COLO668 (cell line): ENCODE measurements around the gene RAD51B.

ENCODE experiments used
- DNase-seq: peaks from one replicate; lab custom pipeline; 2025; ENCODE audit not compliant: unreplicated experiment; lab: John Stamatoyannopoulos, UW

The RAD51B gene

DNA sequence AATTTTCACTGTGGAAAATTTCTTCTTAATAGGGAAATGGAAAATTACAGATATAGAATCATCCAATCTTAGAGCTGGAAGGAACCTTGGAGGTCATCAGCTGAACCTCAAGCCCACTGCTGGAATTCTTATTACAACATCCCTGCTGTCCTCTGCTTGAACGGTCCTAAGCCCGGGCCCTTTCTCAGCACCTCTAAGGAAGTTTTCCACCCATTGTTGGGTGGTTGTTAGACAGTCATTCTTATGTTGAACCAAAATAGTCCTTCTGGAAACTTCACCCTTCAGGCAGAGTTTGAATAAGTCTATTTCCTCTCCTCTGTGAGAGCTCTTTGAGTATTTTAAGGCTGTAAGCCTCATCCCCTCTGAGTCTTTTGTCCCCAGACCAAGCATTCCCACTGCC lies 902.6 kb downstream of the RAD51B start:
- no peak for DNase-seq

DNA sequence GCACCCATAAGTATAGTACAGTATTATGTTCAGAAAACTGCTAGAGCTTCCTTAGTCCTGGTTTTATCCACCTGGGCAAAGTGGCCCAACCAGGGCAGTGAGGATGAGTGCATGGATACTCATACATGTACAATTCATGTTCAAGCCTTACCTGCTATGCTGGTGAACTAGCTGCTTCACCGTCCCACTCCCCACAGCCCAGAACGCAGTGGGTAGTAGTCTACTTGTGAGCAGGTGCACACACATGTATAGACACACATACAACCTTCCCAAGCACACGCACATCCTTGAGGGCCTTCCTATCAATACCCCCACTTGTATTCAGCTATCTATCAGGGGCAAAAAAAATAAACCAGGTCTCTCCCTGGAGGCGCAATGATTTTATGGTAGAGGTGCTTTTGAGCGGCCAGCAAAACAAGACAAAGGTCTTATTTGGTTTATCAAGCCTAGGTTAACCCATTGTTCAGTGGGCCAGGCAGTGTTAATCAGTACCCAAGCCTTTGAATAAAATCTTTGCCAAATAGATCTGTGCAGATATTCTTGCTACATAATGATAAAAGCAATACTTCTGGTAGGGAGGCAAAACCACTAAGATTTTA lies 903.5 kb downstream of the RAD51B start:
- no peak for DNase-seq

- no peak for DNase-seq
Measured at GRCh38 chr14:68723808-68724268, 904.3 kb downstream of the RAD51B start.

- no peak for DNase-seq
Measured at GRCh38 chr14:68724914-68725313, 905.3 kb downstream of the RAD51B start.

DNA sequence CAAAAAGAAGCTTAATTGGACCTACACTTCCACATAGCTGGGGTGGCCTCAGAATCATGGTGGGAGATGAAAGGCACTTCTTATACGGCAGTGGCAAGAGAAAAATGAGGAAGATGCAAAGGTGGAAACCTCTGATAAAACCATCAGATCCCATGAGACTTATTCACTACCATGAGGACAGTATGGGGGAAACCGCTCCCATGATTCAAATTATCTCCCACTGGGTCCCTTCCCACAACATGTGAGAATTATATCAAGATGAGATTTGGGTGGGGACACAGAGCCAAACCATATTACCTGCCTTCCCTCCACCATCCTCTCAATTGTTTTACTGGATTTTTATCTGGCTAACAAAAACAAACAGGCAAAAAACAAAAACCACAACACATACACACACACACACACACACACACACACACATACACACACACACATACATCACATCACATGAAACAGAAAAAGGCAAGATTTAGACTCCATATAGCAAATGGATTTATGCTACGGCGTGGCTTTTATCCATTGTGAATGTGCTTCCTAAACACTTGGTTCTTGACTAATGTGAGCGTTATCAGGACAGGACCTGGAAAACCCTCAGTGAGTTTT lies 906.6 kb downstream of the RAD51B start:
- DNase-seq = no peak

- no peak for DNase-seq
Measured at GRCh38 chr14:68727315-68728047, 907.9 kb downstream of the RAD51B start.

- no peak for DNase-seq
Measured at GRCh38 chr14:68728342-68729106, 908.9 kb downstream of the RAD51B start.

DNA sequence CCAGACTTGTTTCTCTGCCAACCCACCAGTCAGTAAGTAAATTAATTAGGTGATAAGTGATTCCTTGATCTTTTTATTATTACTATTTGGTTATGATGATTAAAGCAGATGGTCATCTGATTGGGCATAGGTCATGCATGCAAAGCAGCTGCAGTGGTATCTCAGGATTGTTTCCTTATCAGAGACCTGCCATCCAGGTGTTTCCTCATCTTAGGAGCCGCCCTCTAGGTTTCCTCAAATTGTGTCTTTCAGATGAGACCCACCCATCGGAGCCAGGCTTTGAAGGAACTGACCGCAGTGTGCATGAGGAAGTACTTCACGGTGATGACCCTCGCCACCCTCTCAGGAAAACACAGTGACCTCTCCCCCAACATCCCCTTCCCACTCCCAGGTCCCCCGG lies 910.0 kb downstream of the RAD51B start:
- no peak for DNase-seq

DNA sequence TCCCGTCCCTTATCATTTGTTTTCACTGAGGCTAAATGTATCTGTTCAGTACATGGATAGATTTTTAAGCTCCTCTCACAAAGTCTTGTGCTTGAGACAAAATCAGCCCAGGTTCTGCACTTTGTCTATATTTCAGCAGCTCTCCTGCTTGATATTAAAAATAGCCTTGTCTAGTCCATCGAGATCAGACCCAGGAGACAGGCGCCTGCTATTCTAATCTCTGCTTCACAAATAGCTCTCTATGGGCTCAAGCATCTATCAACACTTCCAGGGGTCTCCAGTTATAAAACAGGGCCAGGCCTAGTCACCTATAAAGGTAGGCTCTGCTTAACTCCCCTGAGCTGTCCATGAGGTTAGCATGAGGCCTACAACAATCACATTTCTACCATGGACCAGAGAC lies 910.8 kb downstream of the RAD51B start:
- no peak for DNase-seq

GRCh38 chr14:68730811-68731425 lies 911.3 kb downstream of the RAD51B start:
- DNase-seq = no peak

DNA sequence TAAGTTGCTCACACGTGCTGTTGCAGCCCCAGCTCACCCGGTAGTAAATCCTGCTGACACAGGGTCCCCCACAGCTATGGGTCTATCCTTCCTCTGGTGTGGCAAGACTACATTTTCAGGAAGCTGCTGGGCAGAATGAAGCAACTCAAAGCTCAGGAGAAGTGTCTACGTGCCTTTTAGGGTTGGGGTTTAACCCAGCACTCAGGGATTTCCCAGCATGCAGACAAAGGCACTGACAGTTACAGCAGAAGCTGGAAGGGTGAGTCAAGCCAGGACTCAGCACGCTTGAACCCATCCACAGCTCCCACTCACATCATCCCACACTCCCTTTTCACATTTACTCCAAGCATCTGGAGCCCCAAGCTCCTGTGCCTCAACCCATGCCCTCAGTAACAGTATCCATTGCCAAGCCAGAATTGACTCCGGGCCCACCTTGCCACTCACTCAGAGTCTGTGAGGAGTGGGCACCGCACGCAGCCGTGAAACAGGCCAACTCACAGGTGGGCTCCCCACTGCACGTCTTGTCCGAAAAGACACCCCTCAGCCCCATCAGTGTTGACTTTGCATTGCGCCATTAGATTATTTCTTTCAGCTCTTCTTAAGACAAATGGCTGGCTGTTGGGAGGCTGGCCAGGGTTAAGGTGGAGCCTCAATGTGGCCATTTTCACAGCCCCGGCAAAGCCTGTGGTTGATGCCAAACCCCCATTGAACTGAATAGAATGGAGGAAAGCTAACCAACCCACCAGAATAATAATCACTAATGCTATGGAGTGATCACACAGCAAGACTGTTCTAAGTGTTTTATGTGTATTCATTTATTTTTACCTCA lies 913.7 kb downstream of the RAD51B start:
- DNase-seq = no peak

DNA sequence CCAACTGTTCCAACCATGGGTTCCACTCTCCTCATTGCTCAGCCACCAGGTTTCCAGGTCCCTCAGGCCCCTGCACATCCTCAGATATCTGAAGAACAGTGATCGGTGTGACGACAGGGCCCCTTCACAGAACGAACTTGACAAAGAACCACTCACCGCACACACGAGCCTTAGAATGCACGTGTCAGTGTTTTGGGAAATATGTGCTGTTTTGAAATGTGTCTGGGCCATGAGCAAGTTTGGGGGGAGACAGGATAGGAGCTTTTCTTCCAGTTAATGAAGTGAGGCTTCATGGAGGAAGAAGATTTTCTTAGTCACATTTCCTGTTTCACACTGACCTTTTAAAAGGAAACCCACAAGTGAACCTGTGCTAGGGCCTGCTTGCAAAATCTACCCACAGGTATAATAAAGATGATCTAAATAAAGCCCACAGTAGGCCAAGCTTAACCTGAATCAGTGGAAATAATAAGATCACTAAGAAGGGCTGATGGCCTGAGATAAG lies 914.7 kb downstream of the RAD51B start:
- no peak for DNase-seq

GRCh38 chr14:68735856-68736255 lies 916.3 kb downstream of the RAD51B start:
- no peak for DNase-seq

GRCh38 chr14:68736471-68736871 lies 916.9 kb downstream of the RAD51B start:
- no peak for DNase-seq

DNA sequence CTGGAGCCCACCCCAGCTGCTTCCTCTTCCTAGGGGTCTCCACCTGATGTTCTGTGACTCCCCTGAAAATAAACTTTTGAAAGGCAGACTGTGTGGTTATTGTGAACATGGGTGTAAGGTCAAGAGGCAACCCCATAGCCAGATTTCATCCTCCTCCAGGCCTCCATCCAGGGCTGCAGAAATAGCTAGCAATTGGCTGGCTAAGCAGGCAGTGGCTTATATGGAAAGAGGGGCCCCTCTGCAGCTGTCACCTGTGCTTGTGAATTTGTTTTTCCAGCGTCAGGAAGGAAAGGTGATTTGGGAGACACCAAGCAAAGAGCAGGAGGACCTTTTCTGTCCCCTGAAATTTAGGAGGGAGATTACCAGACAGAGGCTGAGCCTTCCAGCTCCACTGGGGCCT lies 917.5 kb downstream of the RAD51B start:
- no peak for DNase-seq

DNA sequence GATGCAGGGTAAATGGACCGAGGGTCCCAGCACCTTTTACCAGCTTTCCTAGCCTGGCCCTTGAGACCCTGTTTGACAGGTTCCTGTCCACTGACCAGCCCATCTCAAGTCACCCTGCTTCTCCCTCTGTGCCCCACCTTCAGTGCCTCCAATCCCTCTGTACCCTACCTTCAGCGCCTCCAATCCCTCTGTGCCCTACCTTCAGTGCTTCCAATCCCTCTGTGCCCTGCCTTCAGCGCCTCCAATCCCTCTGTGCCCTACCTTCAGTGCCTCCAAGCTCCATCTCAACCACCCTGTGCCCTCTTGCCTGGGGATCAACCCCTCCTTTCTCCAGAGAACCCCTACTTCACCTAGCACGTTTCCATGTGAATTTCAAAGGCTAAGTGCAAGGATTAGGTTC lies 919.0 kb downstream of the RAD51B start:
- DNase-seq = no peak

GRCh38 chr14:68739701-68740100 lies 920.1 kb downstream of the RAD51B start:
- no peak for DNase-seq

GRCh38 chr14:68740788-68741476 lies 921.4 kb downstream of the RAD51B start:
- no peak for DNase-seq

GRCh38 chr14:68741477-68741791 lies 921.9 kb downstream of the RAD51B start:
- DNase-seq = no peak
